GM18858 (cell line): Measurements from ENCODE around the gene SOWAHD.
"Not testable (repeated sequence)": the region's sequence is repeated elsewhere in the genome, so short reads cannot be mapped to it uniquely, and the experiment has no call there.

Experiments used
- ATAC-seq: cut with Tn5 transposase; IDR thresholded peaks from one replicate; pipeline ENCODE4 v1.9.1; 2021; ENCODE audit not compliant: unreplicated experiment

SOWAHD gene

DNA sequence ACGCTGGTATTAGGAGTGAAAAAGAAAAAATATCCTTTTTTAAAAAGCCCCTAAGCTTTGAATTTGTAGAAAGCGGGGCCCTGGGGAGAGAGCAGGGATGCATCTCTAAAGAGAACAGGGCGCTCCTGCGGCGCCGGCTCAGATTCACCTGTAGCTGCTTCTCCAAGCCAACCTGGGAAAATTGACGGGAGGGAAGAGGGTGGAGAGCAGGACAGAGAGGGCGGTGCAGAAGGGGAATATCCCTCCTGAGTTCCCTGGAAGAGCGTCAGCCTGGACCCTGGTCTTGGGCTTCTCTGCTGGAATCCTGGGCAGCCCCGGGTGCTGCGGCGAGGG, 776 bp upstream of the SOWAHD start:
- no peak for ATAC-seq

DNA sequence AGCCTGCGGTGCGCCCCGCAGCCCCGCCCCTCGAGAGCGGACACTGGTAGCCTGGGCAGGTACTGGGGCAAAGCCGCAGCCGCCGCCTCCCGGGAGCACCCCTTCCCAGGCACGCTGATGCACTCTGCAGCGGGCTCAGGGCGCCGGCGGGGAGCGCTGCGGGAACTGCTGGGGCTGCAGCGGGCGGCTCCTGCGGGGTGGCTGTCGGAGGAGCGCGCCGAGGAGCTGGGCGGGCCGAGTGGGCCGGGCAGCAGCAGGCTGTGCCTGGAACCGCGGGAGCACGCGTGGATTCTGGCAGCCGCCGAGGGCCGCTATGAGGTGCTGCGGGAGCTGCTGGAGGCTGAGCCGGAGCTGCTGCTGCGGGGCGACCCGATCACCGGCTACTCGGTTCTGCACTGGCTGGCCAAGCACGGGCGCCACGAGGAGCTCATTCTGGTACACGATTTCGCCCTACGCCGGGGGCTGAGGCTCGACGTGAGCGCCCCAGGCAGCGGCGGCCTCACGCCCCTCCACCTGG, 401 bp downstream of the SOWAHD start:
- ATAC-seq: no peak

DNA sequence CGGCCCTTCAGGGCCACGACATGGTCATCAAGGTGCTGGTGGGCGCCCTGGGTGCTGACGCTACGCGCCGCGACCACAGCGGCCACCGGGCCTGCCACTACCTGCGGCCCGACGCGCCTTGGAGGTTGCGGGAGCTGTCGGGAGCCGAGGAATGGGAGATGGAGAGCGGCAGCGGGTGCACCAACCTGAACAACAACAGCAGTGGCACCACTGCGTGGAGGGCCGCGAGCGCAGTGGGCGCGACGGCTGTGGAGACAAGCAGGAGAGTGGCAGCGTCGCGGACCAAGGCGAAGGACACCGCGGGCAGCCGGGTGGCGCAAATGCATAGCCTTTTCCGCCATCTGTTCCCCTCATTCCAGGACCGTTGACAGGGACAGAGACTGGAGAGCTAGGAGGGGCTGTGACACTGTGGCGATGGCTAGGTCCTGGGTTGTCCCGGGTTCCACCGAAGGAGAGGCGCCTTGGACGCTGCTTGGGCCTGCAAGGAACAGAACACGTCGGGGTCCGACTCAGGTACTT, 919 bp downstream of the SOWAHD start:
- no peak for ATAC-seq

DNA sequence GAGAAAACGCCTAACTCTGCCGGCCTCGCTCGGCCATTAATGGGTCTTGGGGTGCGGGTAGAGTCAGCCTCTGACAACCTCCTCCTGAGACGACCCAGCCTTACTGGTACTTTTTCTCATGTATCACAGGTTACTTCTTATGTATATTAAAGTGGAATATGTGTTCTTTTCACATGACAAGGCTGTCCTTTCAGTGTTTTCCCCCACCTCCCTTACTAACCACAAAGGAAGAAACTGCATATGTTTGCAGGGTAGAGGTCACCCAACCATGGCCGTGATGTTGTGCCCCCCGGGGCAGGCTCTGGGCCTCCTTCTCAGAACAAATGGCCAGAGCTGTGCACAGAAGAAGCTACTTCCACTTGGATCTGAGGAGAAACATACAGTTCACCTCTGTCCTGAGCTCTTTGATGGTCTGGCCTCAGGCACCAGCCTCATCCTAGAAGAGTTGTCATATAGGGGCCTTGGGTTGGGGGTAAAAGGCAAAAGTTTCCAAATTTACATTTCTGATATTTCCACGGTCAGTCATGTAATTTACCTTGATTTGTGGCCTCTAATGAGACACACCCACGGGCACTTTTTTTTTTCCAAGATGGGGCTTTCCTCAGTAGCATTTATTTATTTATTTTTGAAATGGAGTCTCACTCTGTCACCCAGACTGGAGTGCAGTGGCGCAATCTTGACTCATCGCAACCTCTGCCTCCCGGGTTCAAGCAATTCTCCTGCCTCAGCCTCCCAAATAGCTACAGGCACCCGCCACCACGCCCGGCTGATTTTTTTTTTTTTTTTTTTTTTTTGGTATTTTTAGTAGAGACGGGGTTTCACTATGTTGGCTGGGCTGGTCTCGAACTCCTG, 1.9 kb downstream of the SOWAHD start:
- ATAC-seq: no peak

DNA sequence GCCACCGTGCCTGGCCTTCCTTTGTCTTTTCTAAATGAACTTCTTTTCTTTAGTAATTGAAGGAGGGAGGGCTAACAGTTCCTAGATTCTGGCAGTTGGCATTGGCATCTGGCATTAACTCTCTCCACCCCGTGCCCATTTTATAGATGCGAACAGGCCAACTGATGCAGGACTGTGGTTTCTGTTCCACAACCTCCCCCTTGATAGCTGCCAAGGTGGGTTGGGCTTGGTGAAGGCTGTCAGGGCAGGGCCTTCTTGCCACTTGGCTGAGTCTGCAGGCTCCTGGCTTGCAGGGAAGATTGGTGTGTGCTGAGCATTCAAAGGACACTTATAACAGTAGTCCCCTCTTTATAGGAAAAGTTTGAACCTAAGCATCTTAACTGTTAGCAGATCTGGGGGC, 4.3 kb downstream of the SOWAHD start:
- no peak for ATAC-seq

DNA sequence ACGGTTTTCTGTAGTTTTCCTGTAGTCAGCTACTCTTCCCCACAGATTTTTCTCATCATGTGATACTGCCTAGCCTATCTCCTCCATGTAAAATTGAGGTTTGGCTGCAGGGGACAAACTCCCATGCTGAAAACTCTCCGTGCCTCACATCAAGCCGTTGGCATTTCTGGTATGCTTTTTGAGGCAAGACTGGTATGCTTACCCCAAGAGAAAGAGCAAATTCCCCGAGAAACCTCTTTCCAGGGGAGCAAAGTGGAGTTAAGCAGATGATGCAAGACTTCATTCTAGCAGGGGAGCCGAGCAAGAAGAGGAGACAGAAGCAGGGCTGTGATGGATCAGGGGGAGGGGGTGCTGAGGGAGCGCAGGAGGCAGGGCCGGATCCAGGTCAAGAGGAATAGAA, 4.8 kb downstream of the SOWAHD start:
- ATAC-seq: no peak

DNA sequence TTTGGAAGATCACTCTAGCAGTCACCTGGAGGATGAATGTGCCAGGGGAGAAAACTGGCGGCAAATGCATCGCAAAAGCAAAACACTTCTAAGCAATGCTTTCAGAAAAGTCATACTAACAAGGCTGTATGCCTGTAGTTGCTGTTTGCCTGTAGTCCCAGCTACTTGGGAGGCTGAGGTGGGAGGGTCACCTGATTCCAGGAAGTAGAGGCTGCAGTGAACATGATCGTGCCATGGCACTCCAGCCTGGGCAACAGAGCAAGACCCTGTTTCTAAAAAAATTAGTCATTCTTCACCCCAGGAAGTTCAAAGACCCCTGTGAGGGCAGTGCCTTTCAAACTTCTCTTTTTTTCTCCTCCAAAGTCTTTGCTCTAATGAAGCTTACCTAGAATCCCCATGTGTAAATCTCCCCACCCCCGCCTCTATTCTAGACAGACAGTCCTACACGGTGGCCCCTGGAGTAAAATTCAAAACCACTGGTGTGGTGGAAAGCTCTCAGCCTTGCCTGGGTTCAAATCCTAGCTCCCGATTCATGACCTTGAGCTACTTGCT, 5.5 kb downstream of the SOWAHD start:
- no peak for ATAC-seq

DNA sequence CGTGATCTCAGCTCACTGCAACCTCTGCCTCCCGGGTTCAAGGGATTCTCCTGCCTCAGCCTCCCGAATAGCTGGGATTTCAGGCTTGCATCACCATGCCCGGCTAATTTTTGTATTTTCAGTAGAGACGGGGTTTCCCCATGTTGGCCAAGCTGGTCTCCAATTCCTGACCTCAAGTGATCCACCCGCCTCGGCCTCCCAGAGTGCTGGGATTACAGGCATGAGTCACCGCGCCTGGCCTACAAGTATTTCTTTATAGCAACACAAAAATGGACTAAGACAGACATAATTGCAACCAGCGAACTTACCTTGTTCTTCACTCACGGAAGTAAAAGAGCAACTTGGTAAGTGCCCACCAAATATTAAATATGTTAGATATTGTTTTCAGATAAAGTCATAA, 10.0 kb downstream of the SOWAHD start:
- not testable (repeated sequence) for ATAC-seq

DNA sequence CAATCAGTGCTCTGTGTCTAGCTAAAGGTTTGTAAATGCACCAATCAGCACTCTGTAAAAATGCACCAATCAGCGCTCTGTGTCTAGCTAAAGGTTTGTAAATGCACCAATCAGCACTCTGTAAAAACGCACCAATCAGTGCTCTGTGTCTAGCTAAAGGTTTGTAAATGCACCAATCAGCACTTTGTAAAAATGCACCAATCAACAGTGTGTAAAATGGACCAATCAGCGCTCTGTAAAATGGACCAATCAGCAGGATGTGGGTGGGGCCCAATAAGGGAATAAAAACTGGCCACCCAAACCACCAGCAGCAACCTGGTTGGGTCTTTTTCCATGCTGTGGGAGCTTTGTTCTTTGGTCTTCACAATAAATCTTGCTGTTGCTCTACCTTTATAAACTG, 11.0 kb downstream of the SOWAHD start:
- ATAC-seq: not testable (repeated sequence)

DNA sequence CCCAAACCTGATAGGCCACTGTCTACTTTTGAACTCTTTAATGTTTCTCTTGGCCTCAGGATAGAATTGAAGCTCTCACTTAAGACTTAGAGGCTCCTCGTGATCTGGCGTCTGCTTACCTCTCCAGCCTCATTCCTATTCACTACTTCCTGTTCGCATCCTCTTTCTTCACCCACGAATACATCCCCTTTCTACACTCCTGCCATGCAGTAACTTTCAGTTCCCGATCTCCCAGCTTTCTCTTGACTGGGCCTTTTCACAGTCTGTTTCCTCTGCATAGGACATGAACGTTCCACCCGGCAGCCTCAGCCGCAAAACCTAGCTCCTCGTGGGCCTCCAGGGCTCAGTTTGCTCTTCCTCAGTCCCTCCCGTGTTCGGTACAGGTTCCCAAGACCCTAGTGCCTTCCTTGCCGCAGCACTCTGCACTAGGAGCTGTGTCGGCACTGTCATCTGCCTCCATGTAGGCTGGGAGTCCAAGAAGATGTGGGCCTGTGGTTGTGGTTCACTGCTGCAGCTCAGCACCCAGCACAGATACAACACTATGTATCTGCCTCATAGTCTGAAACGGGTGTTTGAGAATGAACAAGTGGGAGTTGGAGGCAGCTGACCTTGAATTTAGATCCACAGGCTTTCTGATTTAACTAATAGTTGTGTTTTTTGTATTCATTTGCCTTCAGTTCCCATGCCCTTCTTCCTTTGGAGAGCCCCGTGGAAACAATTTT, 17.3 kb downstream of the SOWAHD start:
- ATAC-seq: no peak

DNA sequence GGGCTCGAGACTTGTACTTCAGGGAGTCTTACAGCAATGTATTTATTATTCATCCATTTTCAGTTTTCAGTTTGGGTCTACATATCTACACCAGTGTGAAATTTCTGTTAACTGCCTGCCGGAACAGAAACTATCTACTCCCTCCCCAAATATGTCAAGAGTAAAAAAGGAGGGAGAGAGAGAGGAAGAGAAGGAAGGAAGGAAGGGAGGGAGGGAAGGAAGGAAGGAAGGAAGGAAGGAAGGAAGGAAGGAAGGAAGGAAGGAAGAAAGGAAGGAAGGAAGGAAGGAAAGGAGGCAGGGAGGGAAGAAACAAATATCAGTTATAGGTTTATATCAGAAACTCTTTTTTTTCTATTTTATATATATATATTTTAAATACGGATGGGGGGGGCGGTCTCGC, 20.4 kb downstream of the SOWAHD start:
- ATAC-seq: no peak

DNA sequence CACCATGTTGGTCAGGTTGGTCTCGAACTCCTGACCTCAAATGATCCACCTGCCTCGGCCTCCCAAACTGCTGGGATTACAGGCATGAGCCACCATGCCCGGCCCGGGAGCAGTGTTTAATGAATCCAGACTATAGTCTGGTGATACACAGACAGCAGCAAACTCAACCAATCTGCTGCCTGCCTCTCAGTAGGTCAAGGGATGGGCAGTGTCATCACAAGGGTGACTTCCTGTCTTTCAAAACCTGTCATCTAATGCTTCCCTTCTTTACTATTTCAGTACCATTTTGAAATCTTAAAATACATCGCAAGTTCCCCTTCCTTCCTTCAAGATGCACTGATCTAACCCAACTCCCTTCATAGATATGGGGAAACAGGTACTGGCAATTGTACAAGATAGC, 24.6 kb downstream of the SOWAHD start:
- ATAC-seq: no peak

DNA sequence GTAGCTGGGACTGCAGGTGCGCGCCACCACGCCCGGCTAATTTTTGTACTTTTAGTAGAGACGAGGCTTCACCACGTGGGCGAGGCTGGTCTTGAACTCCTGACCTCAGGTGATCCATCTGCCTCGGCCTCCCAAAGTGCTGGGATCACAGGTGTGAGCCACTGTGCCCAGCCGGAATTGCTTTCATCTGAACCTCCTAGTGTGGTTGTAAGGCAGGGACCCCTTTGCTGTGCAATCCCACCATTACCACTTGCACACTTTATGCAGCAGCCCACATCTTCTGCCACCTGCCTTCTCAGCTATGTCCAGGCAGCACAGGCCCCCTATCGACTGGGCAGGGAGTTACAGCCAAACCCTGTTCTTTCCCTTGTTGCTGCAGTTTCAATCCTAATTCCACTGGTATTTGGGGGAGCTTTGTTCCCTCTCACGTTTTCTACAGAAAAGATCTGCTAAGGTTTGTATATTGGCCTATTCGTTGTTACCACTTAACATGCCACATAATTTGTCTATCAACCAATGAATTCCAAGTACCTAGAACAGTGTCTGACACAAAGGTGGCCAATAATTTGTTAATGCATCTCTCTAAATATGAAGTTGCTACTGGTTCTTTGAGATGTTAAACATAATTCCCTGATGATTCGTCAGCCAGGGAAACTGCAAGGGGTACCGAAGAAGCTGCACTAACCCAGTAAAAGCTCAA, 26.5 kb downstream of the SOWAHD start:
- ATAC-seq: no peak

DNA sequence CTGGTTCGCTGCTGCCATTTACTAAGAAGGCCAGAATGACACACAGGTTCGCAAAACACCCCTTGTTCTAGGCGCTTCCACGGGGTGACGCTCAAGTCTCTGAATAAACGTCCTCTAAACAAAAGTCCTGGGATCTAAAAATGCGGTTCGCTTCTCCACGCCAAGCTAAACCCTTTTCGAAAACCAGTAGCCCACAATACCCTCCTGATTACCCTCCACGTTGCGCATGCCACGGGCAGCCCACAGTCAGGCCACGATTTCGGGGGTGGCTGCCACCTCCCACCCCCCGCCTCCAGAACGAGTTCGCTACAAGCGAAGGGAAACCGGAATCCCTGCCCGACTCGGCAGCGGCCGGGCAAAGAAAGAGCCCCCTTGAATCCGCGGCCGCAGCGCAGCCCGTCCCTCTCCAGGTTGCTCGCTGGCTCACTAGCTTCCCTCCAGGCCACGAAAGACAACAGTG, 32.6 kb downstream of the SOWAHD start:
- no peak for ATAC-seq

DNA sequence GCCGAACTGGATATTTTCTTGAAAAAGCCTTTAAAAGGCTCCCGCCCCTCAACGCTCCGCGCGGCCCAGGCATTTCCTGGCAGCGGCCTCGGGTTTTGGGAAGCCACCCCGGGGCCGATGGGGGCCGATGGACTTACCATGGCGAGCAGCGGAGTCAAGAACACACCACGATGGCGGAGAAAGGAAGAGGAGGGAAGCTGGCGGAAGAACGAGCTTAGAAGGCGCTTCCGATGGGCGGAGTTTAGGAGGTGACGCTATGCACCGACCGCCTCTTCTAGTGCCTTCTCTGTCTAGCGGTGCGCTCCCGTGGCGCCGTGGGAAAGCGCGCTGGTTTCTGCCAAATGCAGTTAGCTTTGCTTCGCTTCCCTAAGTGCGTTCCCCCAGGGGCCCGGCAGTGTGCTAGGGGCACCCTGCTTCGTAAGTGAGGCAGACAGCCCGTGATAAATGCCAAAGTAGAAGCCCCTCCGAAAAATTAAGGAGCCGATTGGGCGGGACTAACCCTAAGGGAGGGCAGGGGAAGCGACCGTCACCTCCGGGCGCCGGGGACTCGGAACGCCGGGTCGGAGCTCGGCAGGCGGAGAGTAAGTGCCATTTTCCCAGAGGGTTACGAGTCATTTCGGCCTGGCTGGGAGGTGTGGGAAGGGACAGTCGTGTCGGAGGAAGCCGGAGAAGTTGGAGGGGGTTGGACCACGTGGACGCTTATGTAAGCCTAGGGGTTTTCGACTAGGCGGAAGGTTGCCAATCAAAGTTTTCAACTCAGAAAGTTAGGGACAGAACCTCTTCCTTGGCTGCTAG, 33.2 kb downstream of the SOWAHD start, which contains the start of gene RPL39:
TSS of gene RPL39 (minus strand) at position 194 of the 795 bp plus-strand sequence. CDS start at position 140, 54 bp downstream.
- ATAC-seq: peak; percentile 78

DNA sequence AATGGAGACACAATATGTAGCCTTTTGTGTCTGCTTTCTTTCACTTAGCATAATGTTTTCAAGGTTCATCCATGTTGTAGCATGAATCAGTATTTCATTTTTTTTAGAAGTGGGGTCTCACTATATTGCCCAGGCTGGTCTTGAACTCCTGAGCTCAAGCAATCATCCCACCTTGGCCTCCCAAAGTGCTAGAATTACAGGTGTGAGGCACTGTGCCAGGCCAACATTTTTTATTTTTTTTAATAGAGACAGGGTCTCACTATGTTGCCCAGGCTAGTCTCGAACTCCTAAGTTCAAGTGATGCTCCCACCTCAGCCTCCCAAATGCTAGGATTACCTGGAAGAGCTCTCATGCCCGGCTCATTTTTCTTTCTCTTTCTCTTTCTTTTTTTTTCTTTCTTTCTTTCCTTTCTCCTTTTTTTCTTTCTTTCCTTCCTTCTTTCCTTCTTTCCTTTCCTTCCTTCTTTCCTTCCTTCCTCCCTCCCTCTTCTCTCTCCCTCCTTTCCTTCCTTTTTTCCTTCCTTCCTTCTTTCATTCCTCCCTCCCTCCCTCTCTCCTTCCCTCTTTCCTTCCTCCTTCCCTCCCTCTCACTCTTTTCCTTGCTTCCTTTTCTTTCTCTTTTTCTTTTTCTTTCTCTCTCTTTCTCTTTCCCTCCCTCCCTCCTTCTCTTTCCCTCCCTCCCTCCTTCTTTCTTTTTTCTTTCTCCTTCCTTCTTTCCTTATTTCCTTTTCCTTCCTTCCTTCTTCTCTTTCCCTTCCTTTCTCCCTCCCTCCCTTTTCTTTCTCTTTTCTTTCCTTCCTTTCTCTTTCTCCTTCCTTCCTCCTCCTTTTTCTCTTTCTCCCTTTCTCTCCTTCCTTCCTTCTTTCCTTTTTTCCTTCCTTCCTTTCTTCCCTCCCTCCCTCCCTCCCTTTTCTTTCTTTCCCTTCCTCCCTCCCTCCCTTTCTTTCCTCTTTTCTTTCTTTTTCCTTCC, 43.1 kb downstream of the SOWAHD start:
- ATAC-seq: no peak

DNA sequence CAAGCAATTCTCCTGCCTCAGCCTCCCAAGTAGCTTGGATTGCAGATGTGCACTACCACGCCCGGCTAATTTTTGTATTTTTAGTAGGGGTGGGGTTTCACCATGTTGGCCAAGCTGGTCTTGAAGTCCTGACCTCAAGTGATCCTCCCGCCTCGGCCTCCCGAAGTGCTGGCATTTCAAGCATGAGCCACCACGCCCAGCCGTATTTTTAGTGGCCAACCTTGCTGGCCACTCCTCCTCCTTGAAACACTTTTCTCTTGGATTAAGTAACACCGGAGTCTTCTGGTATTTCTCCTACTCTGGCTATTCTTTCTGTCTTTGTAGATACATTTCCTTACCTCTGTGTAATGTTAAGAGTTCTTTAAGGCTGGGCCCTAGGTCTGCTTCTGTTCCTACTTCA, 44.2 kb downstream of the SOWAHD start:
- no peak for ATAC-seq

DNA sequence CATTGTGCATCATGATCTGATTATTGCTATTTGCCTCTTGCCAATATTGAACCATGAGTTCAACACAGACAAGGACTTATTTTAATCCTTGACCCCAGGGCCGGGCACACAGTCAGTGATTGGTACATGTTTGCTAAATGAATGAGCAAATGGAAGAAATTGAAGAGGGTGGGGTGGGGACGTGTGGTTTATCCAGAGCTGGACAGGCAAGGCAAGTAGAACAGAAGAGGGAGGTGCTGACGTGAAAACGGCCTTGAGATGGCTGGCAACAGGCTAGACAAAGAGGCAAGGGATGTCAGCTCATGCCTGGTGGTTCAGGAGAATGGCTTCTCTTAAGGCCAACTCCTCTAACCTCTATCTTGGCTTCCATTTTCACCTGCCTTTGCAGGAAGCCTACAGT, 50.1 kb downstream of the SOWAHD start:
- not testable (repeated sequence) for ATAC-seq

DNA sequence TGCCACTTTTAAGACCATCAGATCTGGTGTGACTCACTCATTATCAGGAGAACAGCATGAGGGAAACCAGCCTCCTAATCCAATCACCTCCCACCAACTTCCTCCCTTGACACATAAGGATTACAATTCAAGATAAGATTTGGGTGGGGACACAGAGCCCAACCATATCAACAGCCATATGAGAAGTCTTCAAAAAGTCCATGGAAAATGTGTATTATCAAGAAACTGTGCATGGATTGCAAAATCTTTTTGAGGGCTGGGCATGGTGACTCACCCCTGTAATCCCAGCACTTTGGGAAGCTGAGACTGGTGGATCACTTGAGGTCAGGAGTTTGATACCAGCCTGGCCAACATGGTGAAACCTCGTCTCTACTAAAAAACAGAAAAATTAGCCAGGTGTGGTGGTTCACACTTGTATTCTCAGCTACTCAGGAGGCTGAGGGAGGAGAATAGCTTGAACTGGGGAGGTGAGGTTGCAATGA, 50.8 kb downstream of the SOWAHD start:
- ATAC-seq: no peak
